ENCODE measurements around the gene ENG. TPM values are rescaled to one million over a fixed set of nuclear protein-coding genes. Genes with fewer than 3 reads are reported as not detected.
A peak's percentile ranks its signal among the peaks of the same experiment; 100 is the strongest.

Gene ENG
- total and polyA plus RNA-seq, 2 donors from 2014 or later: 135 to 158 TPM

- H3K36me3 ChIP-seq (ENCODE audit: control insufficient read depth in 2 of 3, insufficient read depth in 3 of 3, low read length in 3 of 3): peaks cover 8 to 40% (median 31%) of the 10 kb centered on the region in 3 donors
- intact Hi-C loops (cut with DNase I): no loop called here
- no peak for DNase-seq
- no peak for FAIRE-seq
- no peak overlapping the region for H3K4me3 ChIP-seq (ENCODE audit: low read length in 3 of 3)
- no peaks in the 10 kb centered on the region for H3K27me3 ChIP-seq (ENCODE audit: control insufficient read depth, insufficient read depth, low read length)
- H3K9ac ChIP-seq (ENCODE audit: low read length in 3 of 3): no peak overlapping the region
- no peaks in the 10 kb centered on the region for H3K9me3 ChIP-seq (ENCODE audit: control insufficient read depth in 2 of 3, insufficient read depth in 1 of 3, low read length in 3 of 3)
- peaks cover 0 to 9% (median 4%) of the 10 kb centered on the region in 3 donors for H3K4me1 ChIP-seq (ENCODE audit: control insufficient read depth in 2 of 3, insufficient read depth in 2 of 3, low read depth in 1 of 3, low read length in 3 of 3)
- H3K27ac ChIP-seq (ENCODE audit: low read depth in 2 of 2, low read length in 2 of 2): no peak overlapping the region
- TF ChIP-seq, protein P1, sequence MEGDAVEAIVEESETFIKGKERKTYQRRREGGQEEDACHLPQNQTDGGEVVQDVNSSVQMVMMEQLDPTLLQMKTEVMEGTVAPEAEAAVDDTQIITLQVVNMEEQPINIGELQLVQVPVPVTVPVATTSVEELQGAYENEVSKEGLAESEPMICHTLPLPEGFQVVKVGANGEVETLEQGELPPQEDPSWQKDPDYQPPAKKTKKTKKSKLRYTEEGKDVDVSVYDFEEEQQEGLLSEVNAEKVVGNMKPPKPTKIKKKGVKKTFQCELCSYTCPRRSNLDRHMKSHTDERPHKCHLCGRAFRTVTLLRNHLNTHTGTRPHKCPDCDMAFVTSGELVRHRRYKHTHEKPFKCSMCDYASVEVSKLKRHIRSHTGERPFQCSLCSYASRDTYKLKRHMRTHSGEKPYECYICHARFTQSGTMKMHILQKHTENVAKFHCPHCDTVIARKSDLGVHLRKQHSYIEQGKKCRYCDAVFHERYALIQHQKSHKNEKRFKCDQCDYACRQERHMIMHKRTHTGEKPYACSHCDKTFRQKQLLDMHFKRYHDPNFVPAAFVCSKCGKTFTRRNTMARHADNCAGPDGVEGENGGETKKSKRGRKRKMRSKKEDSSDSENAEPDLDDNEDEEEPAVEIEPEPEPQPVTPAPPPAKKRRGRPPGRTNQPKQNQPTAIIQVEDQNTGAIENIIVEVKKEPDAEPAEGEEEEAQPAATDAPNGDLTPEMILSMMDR (IDR thresholded peaks at IDR 0.05; ENCODE audit: borderline replicate concordance, extremely low read depth, insufficient read depth): no peak
Measured at GRCh38 chr9:127789179-127789578, 65.3 kb downstream of the ENG start.

- TF ChIP-seq, protein P1 (IDR thresholded peaks at IDR 0.05; ENCODE audit: borderline replicate concordance, extremely low read depth, insufficient read depth): no peak
- no peak overlapping the region for H3K9ac ChIP-seq (ENCODE audit: low read length in 3 of 3)
- H3K36me3 ChIP-seq (ENCODE audit: control insufficient read depth in 2 of 3, insufficient read depth in 3 of 3, low read length in 3 of 3): peaks cover 8 to 40% (median 31%) of the 10 kb centered on the region in 3 donors
- H3K27me3 ChIP-seq (ENCODE audit: control insufficient read depth, insufficient read depth, low read length): no peaks in the 10 kb centered on the region
- H3K4me1 ChIP-seq (ENCODE audit: control insufficient read depth in 2 of 3, insufficient read depth in 2 of 3, low read depth in 1 of 3, low read length in 3 of 3): peaks cover 0 to 10% (median 4%) of the 10 kb centered on the region in 3 donors
- DNase-seq: no peak
- FAIRE-seq: no peak
- intact Hi-C loops (cut with DNase I): no loop called here
- H3K4me3 ChIP-seq (ENCODE audit: low read length in 3 of 3): no peak overlapping the region
- no peak overlapping the region for H3K27ac ChIP-seq (ENCODE audit: low read depth in 2 of 2, low read length in 2 of 2)
- H3K9me3 ChIP-seq (ENCODE audit: control insufficient read depth in 2 of 3, insufficient read depth in 1 of 3, low read length in 3 of 3): no peaks in the 10 kb centered on the region
Measured at GRCh38 chr9:127788337-127789011, 66.0 kb downstream of the ENG start.

- Histone ChIP-seq H3K27ac (ENCODE audit: low read depth in 2 of 2, low read length in 2 of 2) (peak overlapping the region; percentile 69 to 85), H3K9ac (ENCODE audit: low read length in 3 of 3) (peak overlapping the region in 2 of 3 donors; percentile 33 to 36), H3K4me1 (ENCODE audit: control insufficient read depth in 2 of 3, insufficient read depth in 2 of 3, low read depth in 1 of 3, low read length in 3 of 3) (peaks cover 0 to 11% (median 4%) of the 10 kb centered on the region in 3 donors), H3K4me3 (ENCODE audit: low read length in 3 of 3) (peak overlapping the region; percentile 36 to 84 (median 62)), H3K9me3 (ENCODE audit: control insufficient read depth in 2 of 3, insufficient read depth in 1 of 3, low read length in 3 of 3) (no peaks in the 10 kb centered on the region), H3K27me3 (ENCODE audit: control insufficient read depth, insufficient read depth, low read length) (no peaks in the 10 kb centered on the region), H3K36me3 (ENCODE audit: control insufficient read depth in 2 of 3, insufficient read depth in 3 of 3, low read length in 3 of 3) (peaks cover 8 to 40% (median 31%) of the 10 kb centered on the region in 3 donors)
- intact Hi-C loops (cut with DNase I): no loop called here
- FAIRE-seq (no peak), DNase-seq (no peak)
- TF ChIP-seq, protein P1 (IDR thresholded peaks at IDR 0.05; ENCODE audit: borderline replicate concordance, extremely low read depth, insufficient read depth): no peak
Measured at GRCh38 chr9:127786773-127787104, 67.7 kb downstream of the ENG start.
